Measurements from ENCODE around the gene ANKK1.

GRCh38 chr11:113410414-113411135 is 23.0 kb downstream of the ANKK1 start:
- TF ChIP-seq CTCF (IDR thresholded peaks at IDR 0.05) (no peak), POLR2A (IDR thresholded peaks at IDR 0.05) (no peak)

Data from vagina (tissue), 2 donors.